Measurements from ENCODE around the gene RAPGEF3.

DNA sequence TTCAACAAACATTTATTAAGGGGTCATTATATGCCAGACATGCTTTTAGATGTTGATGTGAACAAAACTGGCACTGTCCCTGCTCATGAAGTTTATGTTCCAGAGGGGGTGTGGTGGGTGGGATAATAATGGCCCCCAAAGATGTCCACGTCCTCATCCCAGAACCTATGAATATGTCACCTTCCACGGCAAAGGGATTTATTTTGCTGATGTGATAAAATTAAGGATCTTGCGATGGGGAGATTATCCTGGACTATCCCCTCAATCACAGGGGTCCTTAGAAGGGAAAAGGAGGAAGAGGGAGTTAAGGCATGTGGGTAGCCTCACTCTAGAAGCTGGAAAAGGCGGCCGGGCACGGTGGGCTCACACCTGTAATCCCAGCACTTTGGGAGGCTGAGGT lies 12.6 kb upstream of the RAPGEF3 start:
- TF ChIP-seq, protein P1, sequence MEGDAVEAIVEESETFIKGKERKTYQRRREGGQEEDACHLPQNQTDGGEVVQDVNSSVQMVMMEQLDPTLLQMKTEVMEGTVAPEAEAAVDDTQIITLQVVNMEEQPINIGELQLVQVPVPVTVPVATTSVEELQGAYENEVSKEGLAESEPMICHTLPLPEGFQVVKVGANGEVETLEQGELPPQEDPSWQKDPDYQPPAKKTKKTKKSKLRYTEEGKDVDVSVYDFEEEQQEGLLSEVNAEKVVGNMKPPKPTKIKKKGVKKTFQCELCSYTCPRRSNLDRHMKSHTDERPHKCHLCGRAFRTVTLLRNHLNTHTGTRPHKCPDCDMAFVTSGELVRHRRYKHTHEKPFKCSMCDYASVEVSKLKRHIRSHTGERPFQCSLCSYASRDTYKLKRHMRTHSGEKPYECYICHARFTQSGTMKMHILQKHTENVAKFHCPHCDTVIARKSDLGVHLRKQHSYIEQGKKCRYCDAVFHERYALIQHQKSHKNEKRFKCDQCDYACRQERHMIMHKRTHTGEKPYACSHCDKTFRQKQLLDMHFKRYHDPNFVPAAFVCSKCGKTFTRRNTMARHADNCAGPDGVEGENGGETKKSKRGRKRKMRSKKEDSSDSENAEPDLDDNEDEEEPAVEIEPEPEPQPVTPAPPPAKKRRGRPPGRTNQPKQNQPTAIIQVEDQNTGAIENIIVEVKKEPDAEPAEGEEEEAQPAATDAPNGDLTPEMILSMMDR (tag by site-specific recombination; IDR thresholded peaks at IDR 0.05), result no peak
- no peak for TF ChIP-seq HOXA7 (CRISPR knock-in tag; IDR thresholded peaks at IDR 0.05; ENCODE audit: borderline replicate concordance)
- no peak for TF ChIP-seq ZNF239 (tag by site-specific recombination; IDR thresholded peaks at IDR 0.05)
- no peak for TF ChIP-seq ZNF155 (tag by site-specific recombination; IDR thresholded peaks at IDR 0.05)
- no peak for TF ChIP-seq ZBTB1 (tag by site-specific recombination; IDR thresholded peaks at IDR 0.05)
- no peak for TF ChIP-seq WT1 (tag by site-specific recombination; IDR thresholded peaks at IDR 0.05)
- TF ChIP-seq BCL11A (tag by site-specific recombination; IDR thresholded peaks at IDR 0.05; ENCODE audit: low read depth), result no peak
- no peak for TF ChIP-seq PRDM1 (tag by site-specific recombination; IDR thresholded peaks at IDR 0.05)
